DOHH2 (cell line): Measurements from ENCODE around the gene PCK2.

Experiments used
- EZH2phosphoT487 ChIP-seq: fragments of 200-600 bp; sonication (generic); IDR thresholded peaks from 2 replicates; pipeline ENCODE4 v1.6.1; 2017; ENCODE audit warnings: borderline replicate concordance, mild to moderate bottlenecking, antibody characterized with exemption, low read length, moderate library complexity, mixed read lengths
- TF ChIP-seq, protein P1 (sequence below): fragments of 200-600 bp; sonication (generic); IDR thresholded peaks from one replicate; pipeline ENCODE4 v1.5.1; 2014; ENCODE audit warnings: antibody characterized with exemption, mild to moderate bottlenecking, low read depth, low read length; ENCODE audit not compliant: poor library complexity, severe bottlenecking

DNA sequence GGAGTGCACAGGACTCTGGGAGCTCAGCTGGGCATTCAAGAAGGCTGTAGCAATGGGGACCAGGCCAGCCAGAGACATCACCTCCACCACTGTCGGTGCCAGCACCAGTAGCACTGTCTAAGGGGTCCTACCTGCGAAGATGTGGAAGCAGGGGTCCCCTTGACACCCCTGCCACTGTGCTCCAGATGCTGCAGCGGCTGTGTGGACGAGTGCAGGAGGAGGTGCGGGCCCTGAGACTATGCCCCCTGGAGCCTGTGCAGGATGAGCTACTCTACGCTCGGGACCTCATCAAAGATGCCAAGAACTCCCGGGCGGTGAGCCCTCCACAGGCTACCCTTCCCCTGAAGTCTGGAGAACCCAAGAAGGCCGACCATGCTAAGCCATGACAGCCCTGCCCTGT lies 33.7 kb upstream of the PCK2 start:
- TF ChIP-seq, protein P1, sequence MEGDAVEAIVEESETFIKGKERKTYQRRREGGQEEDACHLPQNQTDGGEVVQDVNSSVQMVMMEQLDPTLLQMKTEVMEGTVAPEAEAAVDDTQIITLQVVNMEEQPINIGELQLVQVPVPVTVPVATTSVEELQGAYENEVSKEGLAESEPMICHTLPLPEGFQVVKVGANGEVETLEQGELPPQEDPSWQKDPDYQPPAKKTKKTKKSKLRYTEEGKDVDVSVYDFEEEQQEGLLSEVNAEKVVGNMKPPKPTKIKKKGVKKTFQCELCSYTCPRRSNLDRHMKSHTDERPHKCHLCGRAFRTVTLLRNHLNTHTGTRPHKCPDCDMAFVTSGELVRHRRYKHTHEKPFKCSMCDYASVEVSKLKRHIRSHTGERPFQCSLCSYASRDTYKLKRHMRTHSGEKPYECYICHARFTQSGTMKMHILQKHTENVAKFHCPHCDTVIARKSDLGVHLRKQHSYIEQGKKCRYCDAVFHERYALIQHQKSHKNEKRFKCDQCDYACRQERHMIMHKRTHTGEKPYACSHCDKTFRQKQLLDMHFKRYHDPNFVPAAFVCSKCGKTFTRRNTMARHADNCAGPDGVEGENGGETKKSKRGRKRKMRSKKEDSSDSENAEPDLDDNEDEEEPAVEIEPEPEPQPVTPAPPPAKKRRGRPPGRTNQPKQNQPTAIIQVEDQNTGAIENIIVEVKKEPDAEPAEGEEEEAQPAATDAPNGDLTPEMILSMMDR = no peak
- TF ChIP-seq EZH2phosphoT487 = no peak
